Thymus (tissue), 11 donors: ENCODE data around the gene IFNLR1. TPM values are rescaled to one million over a fixed set of nuclear protein-coding genes. Genes with fewer than 3 reads are reported as not detected.

Experiments used
- DNase-seq, 9 donors: peaks; one replicate each; pipeline ENCODE4 v3.0.0-alpha.2; 2013; ENCODE audit warnings: low spot score in 9 of 9, low read depth in 6 of 9, missing footprints in 1 of 9
- H3K27ac ChIP-seq, 2 donors: one replicate each; pipeline ENCODE4 v1.5.1; 2013; ENCODE audit warnings: control low read depth in 1 of 2, low read depth in 1 of 2, low read length in 1 of 2, mild to moderate bottlenecking in 1 of 2, moderate library complexity in 1 of 2
- H3K27me3 ChIP-seq, 2 donors: one replicate each; pipeline ENCODE4 v1.5.1; 2013; ENCODE audit warnings: low read length in 1 of 2; ENCODE audit not compliant: control insufficient read depth in 2 of 2, insufficient read depth in 1 of 2
- H3K36me3 ChIP-seq, 2 donors: one replicate each; pipeline ENCODE4 v1.5.1; 2013; ENCODE audit warnings: low read length in 1 of 2, mild to moderate bottlenecking in 1 of 2, moderate library complexity in 1 of 2; ENCODE audit not compliant: control insufficient read depth in 2 of 2, insufficient read depth in 2 of 2
- H3K4me1 ChIP-seq, 2 donors: one replicate each; pipeline ENCODE4 v1.5.1; 2013; ENCODE audit warnings: low read length in 2 of 2; ENCODE audit not compliant: control insufficient read depth in 2 of 2, insufficient read depth in 2 of 2
- H3K4me3 ChIP-seq, 2 donors: one replicate each; pipeline ENCODE4 v1.5.1; 2013; ENCODE audit warnings: low read length in 2 of 2, control low read depth in 1 of 2, mild to moderate bottlenecking in 1 of 2
- H3K9me3 ChIP-seq, 2 donors: one replicate each; pipeline ENCODE4 v1.5.1; 2013; ENCODE audit warnings: low read length in 1 of 2, mild to moderate bottlenecking in 1 of 2; ENCODE audit not compliant: control insufficient read depth in 2 of 2, insufficient read depth in 1 of 2
- WGBS: extraction: QIAGEN DNeasy Blood & Tissue Kit; methylation state at CpG from one replicate; pipeline ENCODE4 v1.1.7; 2013; 5-methylcytosine and 5-hydroxymethylcytosine counted together
- polyA plus RNA-seq: library from polyadenylated mRNA; stranded (reverse); fragments of 200-250 nt; gene quantifications from one replicate; pipeline ENCODE4 v1.2.3, GENCODE V29; 2013
- total RNA-seq: library from RNA; stranded (reverse); fragments of 120-200 nt; gene quantifications from one replicate; pipeline ENCODE4 v1.2.4, GENCODE V29; 2013
- donor health status: healthy.

IFNLR1 gene
- total and polyA plus RNA-seq, 2 donors, result 0.66 to 1.3 TPM

- DNase-seq, result no peak
Measured at GRCh38 chr1:24138476-24139221, 48.4 kb downstream of the IFNLR1 start.

GRCh38 chr1:24136956-24137539, 50.0 kb downstream of the IFNLR1 start:
- 91% methylated on average over 15 of the region's 15 CpGs for WGBS
- no peak for DNase-seq

More at GRCh38 chr1:24138476-24139221, 48.4 kb downstream of the IFNLR1 start:
- H3K36me3 ChIP-seq, result no peaks in the 10 kb centered on the region
- H3K4me1 ChIP-seq, result no peaks in the 10 kb centered on the region
- WGBS, result 72% methylated on average over 13 of the region's 13 CpGs
- H3K9me3 ChIP-seq, result no peaks in the 10 kb centered on the region
- peaks cover 0 to 2% of the 10 kb centered on the region in 2 donors for H3K27me3 ChIP-seq
- no peak overlapping the region for H3K27ac ChIP-seq
- no peak overlapping the region for H3K4me3 ChIP-seq

GRCh38 chr1:24134376-24134775, 52.7 kb downstream of the IFNLR1 start:
- no peak for DNase-seq
- WGBS, result 94% methylated on average over 3 of the region's 3 CpGs
- H3K4me3 ChIP-seq, result no peak overlapping the region
- no peaks in the 10 kb centered on the region for H3K36me3 ChIP-seq
- no peak overlapping the region for H3K27ac ChIP-seq
- no peaks in the 10 kb centered on the region for H3K4me1 ChIP-seq
- no peaks in the 10 kb centered on the region for H3K27me3 ChIP-seq
- H3K9me3 ChIP-seq, result peaks cover 0 to 4% of the 10 kb centered on the region in 2 donors

More at GRCh38 chr1:24136956-24137539, 50.0 kb downstream of the IFNLR1 start:
- Histone ChIP-seq H3K4me1 (no peaks in the 10 kb centered on the region), H3K27ac (no peak overlapping the region), H3K9me3 (no peaks in the 10 kb centered on the region), H3K36me3 (no peaks in the 10 kb centered on the region), H3K27me3 (no peaks in the 10 kb centered on the region), H3K4me3 (no peak overlapping the region)

GRCh38 chr1:24133819-24134218, 53.3 kb downstream of the IFNLR1 start:
- Histone ChIP-seq H3K4me1 (no peaks in the 10 kb centered on the region), H3K27ac (no peak overlapping the region), H3K4me3 (no peak overlapping the region), H3K27me3 (no peaks in the 10 kb centered on the region), H3K9me3 (peaks cover 0 to 4% of the 10 kb centered on the region in 2 donors), H3K36me3 (no peaks in the 10 kb centered on the region)
- 93% methylated on average over 1 of the region's 1 CpG for WGBS
- DNase-seq, result no peak

- H3K27me3 ChIP-seq, result peaks cover 0 to 3% of the 10 kb centered on the region in 2 donors
- H3K9me3 ChIP-seq, result peaks cover 0 to 4% of the 10 kb centered on the region in 2 donors
- no peaks in the 10 kb centered on the region for H3K36me3 ChIP-seq
- no peak overlapping the region for H3K4me3 ChIP-seq
- no peak for DNase-seq
- no peaks in the 10 kb centered on the region for H3K4me1 ChIP-seq
- WGBS, result 92% methylated on average over 3 of the region's 3 CpGs
- H3K27ac ChIP-seq, result no peak overlapping the region
Measured at GRCh38 chr1:24130385-24130784, 56.7 kb downstream of the IFNLR1 start.

- peaks cover 0 to 4% of the 10 kb centered on the region in 2 donors for H3K9me3 ChIP-seq
- H3K27me3 ChIP-seq, result peaks cover 0 to 3% of the 10 kb centered on the region in 2 donors
- H3K27ac ChIP-seq, result no peak overlapping the region
- 94% methylated on average over 7 of the region's 7 CpGs for WGBS
- H3K36me3 ChIP-seq, result no peaks in the 10 kb centered on the region
- DNase-seq, result no peak
- no peak overlapping the region for H3K4me3 ChIP-seq
- no peaks in the 10 kb centered on the region for H3K4me1 ChIP-seq
Measured at GRCh38 chr1:24127801-24128363, 59.2 kb downstream of the IFNLR1 start.

- DNase-seq, result no peak
Measured at GRCh38 chr1:24127134-24127800, 59.8 kb downstream of the IFNLR1 start.

GRCh38 chr1:24126672-24127023, 60.4 kb downstream of the IFNLR1 start:
- H3K9me3 ChIP-seq, result peaks cover 0 to 4% of the 10 kb centered on the region in 2 donors
- H3K4me1 ChIP-seq, result no peaks in the 10 kb centered on the region
- H3K36me3 ChIP-seq, result no peaks in the 10 kb centered on the region
- peaks cover 0 to 3% of the 10 kb centered on the region in 2 donors for H3K27me3 ChIP-seq
- DNase-seq, result no peak
- no peak overlapping the region for H3K27ac ChIP-seq
- WGBS, result 85% methylated on average over 5 of the region's 5 CpGs
- no peak overlapping the region for H3K4me3 ChIP-seq

More at GRCh38 chr1:24127134-24127800, 59.8 kb downstream of the IFNLR1 start:
- Histone ChIP-seq H3K4me3 (no peak overlapping the region), H3K27me3 (peaks cover 0 to 3% of the 10 kb centered on the region in 2 donors), H3K36me3 (no peaks in the 10 kb centered on the region), H3K9me3 (peaks cover 0 to 4% of the 10 kb centered on the region in 2 donors), H3K27ac (no peak overlapping the region), H3K4me1 (no peaks in the 10 kb centered on the region)
- WGBS, result 94% methylated on average over 3 of the region's 3 CpGs
